Measurements from ENCODE around the gene YJEFN3.

YJEFN3 gene

DNA sequence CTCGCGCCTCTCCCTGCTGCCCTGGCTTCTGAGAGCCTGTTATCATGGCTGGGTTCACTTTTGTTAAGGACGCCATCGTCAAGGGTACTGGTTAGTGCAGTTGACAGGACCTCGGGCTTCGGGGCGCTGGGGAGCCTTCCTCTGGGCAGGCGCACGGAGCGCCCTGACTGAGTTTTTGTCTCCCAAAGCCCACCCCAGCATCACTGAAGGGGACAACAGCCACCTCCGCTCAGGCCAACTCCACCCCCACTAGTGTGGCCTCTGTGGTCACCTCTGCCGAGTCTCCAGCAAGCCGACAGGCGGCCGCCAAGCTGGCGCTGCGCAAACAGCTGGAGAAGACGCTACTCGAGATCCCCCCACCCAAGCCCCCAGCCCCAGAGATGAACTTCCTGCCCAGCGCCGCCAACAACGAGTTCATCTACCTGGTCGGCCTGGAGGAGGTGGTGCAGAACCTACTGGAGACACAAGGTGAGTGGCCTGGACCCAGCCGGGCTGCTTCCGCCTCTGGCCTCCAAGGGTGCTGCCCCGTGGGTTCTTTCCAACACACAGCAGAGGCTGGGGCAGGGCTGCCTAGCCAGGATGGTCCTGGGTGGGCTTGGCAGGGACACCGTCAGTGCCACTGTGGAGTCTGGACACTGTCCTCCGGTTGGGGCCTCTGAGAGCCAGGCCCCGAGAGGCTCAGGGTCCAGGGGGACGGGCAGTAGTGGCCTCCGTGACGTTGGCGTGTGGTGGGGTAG is 30.3 kb upstream of the YJEFN3 start:
- no peak for DNase-seq

DNA sequence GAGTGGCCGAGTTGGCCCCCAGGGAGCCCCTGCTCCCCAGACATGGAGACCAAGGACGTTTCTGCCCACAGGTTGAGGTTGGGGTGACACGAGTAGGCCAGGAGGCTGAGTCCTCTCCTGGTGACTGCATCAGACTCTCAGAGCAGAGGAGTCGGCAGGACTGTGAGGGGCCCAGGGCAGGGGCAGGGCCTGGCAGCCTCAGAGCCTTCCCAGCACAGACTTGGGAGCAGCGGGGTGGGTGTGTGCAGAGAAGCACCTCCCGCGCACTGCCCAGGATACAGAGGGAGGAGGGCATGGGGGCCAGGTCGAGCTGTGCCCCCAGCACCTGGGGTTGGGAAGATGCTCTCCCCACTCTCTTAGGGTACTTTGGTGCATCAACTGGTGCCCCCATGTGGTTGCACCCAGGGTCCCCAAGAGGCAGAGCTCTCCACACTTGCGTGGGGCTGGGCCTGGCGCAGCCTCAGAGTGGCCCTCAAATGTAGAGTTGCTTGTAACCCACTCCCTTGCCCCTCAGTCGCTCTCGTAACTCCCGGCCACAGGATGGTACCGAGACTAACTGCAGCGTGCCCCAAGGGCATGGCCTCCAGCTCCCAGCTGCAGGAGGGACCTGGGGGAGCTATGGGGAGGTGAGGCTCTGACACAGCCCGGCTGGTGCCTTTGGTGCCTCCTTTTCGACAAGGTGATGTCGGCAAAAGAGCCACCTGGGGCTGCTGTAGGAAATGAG is 29.3 kb upstream of the YJEFN3 start:
- no peak for DNase-seq

- no peak for DNase-seq
These were observed 27.6 kb upstream of the YJEFN3 start for GRCh38 chr19:19500975-19501644.

GRCh38 chr19:19501798-19502197 is 26.9 kb upstream of the YJEFN3 start:
- no peak for DNase-seq

DNA sequence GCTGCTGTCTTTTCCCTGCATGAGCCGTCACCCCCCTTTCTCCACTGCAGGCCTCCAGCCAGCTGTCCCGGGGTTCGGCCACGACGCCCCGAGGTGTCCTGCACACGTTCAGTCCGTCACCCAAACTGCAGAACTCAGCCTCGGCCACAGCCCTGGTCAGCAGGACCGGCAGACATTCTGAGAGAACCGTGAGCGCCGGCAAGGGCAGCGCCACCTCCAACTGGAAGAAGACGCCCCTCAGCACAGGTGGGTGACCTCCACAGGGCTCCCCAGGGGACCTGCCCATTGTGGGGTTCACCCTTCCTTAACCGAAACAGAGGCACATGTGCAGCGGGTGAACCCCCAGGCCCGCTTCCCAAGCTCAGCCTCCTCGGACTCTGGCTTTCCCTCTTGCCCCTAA is 26.4 kb upstream of the YJEFN3 start:
- no peak for DNase-seq

DNA sequence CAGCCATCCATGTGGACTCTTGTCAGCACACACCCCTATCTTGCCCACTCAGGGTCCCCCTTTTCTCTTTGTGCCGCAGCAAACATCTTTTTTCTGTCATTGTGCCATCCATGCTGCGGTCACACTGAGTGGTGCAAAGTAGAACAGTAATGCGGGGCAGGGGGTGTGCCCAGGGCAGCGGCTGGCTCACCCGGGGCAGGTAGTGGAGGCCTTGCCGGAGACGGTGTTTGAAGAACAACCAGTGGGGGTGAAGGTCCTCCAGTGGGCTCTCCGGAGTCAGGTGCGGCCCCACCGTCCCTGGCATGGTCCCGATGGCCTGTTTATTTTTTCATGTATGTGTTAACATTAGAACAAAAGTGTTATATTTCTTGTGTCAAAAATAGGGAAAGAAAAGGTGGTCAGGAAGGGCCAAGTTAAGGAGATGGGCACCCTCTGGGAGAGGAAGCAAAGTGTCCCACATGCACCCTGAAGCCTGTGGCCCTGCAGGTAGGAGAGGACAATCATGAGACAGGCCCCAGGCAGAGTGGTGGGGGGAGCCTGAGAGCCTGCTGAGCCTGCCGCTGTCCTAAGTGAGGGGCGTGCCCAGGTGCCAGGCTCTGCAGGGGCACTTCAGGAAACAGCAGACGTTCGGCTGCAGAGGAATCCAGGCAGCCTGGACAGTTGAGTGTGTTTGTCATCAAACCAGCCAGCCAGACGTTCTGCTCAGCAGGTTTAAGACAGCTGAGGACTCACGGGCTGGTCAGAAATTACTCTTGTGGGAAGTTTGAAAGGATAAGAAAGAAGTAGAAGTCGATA is 25.7 kb upstream of the YJEFN3 start:
- no peak for DNase-seq

DNA sequence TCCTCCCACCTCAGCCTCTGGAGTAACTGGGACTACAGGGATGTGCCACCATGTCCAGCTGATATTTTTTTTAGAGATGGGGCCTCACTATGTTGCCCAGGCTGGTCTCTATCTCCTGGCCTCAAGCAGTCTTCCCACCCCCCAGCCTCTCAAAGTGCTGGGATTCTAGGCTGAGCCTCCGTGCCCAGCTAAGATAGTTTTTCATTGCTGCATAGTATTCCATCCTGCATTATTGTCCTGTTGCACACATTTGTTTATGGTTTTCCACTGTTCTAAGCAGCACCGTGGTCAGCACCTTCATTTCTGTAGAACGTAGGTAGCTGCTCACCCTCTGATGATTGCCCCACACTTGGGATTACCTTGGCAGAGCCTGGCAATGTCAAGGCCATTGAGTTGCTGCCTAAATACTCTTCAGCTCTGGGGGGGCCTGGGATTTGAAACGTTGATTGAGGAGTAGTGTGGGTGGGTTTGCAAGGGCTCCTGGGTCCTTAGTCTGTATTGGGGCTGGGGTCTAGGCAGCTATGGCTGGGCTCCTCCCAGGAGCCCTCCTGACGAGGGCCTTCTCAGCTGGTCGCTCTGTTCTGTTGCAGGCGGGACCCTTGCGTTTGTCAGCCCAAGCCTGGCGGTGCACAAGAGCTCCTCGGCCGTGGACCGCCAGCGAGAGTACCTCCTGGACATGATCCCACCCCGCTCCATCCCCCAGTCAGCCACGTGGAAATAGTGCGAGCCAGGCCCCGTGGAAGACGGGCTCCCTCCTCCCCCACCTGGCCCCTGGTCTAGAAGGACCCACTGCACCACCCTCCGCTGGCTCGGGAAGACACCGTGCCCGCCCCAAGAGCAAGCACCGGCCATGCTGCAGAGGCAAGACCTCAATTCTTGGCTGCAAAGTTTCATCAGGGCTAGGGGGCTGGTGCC is 23.7 kb upstream of the YJEFN3 start:
- DNase-seq = no peak

DNA sequence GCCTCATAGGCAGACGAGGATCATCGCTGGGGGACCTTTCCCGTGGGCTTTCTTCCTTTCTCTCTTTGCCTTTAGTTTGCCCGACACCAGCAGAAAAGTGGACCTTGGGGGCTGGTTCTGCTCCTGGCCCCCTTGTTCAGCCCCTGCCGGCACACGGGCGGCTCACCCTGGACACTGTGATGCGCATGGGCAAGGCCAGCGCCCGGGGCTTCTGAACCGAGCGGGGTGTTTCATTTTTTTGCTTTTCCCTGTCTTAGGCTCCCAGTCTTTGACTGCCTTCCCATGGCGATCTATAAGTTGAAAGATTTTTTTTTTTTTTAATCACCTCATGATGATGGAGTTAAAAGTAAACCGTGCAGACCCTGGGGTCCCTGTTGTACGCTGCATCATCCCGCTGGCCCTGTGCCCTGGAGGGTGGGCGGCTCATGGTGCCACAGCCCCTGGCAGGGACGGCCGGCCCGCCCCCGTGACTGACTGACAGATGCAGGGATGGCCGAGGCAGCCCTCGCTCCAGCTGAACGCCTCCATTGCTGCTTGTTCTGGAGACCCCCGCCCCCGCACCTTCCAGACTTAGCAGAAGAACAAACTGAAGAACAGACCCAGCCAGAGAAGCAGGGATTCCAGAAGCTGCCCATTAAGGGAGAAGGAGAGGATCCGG is 22.9 kb upstream of the YJEFN3 start:
- DNase-seq = no peak

DNA sequence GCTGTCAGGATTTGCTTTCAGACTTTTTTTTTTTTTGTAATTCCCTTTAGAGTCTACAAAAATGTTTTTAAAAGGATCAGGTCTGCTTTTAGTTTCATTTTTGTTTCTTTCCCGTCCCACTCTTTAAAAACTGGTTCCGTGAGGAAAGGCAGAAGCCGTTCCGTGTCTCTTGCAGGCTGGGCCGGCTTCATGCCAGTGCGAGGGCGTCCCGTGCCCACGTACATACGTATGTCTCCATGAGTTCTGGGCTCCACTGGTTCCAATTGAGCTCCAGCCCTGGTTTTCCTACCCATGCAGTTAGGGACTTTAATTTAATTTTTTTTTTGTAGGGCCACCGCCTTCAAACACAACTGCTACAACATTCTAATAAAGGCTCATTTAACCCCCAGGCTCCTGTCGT is 22.1 kb upstream of the YJEFN3 start:
- DNase-seq = no peak

GRCh38 chr19:19507354-19507753 is 21.4 kb upstream of the YJEFN3 start:
- no peak for DNase-seq

- DNase-seq = no peak
These were observed 20.5 kb upstream of the YJEFN3 start for GRCh38 chr19:19508217-19508616.

GRCh38 chr19:19510432-19510831 is 18.3 kb upstream of the YJEFN3 start:
- DNase-seq = no peak

DNA sequence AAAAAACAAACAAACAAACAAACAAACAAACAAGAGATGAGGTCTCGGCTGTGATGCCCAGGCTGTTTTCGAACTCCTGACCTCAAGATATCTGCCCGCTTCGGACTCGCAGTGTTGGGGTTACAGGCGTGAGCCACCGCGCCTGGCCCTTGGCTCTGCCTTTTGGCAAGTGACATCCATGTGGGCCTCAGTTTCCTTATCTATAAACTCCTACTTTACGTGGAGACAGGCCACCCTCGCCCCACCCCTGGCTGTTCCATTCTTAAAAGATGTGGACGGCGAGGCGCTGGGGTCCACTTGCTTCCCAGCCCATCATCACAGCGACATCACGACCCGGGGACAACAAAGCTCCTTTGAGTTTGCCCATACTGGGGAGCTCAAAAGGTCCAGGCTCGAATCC is 15.0 kb upstream of the YJEFN3 start:
- DNase-seq = no peak

DNA sequence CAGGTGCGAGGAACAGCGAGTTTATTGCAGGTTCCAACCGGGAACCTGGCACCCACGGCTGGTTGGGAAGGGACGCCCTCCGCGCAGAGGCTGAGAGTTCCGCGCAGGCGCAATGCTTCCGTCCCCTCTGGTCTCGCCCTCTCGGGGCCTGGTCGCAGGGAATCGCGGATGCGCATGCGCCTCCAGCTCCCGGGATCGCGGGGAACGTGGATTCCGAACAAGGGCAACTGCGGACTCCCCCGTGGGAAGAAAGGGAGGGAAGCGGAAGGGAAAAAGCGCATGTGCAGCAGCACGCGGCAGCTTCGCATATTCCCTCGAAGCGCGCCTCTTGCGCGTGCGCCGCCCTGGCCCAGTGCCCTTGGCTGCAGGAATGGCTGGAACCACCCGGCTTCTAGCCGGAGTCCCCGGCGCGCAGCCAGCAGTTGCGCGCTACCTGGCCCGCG is 14.5 kb upstream of the YJEFN3 start:
- no peak for DNase-seq

- no peak for DNase-seq
These were observed 13.7 kb upstream of the YJEFN3 start, which contains the start of gene TSSK6 for GRCh38 chr19:19514881-19515641. Gene TSSK6 (minus strand): TSS chr19:19515548. CDS start chr19:19515427, 121 bp downstream.

DNA sequence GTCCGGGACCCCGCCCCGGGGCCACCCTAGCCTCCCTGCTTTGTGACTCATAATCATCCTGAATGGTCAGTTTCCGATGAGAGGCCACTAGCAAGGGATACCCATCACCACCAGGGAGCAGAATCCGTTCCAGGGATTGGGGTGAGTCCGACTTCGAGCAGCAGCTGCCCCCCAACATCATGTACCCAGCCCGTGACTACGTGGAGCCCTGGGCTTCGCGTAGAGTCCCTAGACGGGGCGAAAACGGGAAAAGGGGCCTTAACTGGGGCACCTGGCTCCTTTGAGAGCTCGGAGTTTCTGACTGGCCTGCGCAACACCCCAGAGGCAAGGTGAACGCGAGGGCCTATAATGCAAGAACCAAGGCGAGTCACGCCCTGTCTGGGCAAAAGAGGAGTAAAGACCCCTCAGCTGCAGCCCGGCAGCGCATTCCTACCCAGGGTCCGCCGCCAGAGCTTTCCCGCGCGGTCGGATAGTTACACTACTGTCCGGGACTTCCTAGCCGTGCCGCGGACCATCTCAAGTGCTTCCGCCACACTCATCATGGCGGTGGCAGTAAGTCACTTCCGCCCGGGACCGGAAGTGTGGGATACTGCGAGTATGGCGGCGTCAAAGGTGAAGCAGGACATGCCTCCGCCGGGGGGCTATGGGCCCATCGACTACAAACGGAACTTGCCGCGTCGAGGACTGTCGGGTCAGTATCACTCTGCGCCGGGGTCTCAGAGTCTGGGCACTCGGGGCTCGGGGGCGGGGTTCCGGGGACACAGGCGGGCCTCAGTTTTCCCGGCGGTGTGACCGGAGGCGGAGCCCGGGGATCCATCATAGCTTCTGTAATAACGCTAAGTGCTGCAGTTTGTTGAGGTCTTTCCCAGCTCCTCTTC is 12.8 kb upstream of the YJEFN3 start, which contains the start of gene NDUFA13:
TSS of gene NDUFA13 (plus strand) at position 584 of the 878 bp plus-strand sequence. CDS start at position 598, 14 bp downstream.
- peak; percentile 89 for DNase-seq

GRCh38 chr19:19517235-19517619 is 11.5 kb upstream of the YJEFN3 start:
- no peak for DNase-seq

DNA sequence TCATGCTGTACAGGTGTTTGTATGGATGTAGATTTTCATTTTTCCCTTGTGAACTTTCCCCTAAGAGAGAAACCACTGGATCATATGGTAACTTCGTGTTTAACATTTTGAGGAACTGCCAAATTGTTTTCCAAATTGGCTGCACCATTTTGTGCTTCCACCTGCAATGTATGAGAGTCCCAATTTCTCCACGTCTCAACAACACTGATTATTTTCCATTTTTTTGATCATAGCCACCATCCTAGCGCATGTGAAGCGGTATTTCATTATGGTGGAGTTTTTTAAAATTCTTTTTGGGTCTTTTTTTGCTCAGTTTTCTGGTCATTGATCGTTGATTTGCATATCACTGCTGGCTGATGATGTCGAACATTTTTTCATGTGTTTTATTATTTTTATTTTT is 7.7 kb upstream of the YJEFN3 start:
- DNase-seq = no peak

DNA sequence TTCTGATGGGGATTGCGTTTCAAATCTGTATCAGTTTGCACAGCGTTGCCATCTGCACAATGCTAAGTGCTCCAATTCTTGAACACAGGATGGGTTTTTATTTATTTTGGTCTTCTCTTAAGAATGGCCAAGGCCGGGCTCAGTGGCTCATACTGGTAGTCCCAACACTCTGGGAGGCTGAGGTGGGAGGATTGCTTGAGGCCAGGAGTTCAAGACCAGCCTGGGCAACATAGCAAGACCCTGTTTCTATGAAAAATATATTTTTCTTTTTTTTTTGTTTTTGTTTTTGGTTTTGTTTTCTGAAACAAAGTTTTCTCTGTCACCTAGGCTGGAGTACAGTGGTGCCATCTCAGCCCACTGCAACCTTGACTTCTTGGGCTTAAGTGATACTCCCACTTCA is 5.5 kb upstream of the YJEFN3 start:
- no peak for DNase-seq
